Epidermal melanocyte (primary cell): ENCODE results near the gene ATP2A1.
A peak's percentile ranks its signal among the peaks of the same experiment; 100 is the strongest.
"Not testable (repeated sequence)": the region's sequence is repeated elsewhere in the genome, so short reads cannot be mapped to it uniquely, and the experiment has no call there.

Experiments used
- DNase-seq: peaks from one replicate; pipeline ENCODE4 v3.0.0; 2011; ENCODE audit warnings: low spot score; ENCODE audit not compliant: insufficient read length

Gene ATP2A1

DNA sequence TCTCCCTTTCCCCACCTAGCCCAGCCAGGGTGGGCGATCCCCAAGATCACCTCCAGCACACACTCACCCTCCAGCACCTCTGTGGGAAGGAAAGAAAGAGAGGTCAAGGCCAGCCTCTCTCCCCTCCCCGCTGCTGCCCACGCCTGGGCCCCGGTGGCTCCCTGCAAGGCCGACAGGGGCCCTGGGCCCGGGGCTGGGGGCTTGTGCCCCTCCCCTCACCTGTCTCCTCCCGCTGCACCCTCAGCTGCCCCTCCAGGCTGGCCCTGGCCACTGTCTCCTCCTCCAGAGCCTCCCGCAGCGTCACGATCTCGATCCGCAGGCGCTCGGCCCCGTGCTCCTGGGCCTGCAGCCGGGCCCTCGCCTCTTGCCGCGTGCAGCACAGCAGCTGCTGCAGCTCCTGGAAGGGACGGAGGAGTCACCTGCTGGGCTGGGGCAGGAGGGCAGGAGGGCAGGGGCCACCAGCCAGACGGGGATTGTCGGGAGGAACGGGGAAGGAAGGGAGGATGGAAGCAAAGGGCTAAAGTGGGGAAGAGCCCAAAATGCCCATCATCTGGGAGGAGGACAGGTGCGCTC, 27.6 kb downstream of the ATP2A1 start:
- no peak for DNase-seq

DNA sequence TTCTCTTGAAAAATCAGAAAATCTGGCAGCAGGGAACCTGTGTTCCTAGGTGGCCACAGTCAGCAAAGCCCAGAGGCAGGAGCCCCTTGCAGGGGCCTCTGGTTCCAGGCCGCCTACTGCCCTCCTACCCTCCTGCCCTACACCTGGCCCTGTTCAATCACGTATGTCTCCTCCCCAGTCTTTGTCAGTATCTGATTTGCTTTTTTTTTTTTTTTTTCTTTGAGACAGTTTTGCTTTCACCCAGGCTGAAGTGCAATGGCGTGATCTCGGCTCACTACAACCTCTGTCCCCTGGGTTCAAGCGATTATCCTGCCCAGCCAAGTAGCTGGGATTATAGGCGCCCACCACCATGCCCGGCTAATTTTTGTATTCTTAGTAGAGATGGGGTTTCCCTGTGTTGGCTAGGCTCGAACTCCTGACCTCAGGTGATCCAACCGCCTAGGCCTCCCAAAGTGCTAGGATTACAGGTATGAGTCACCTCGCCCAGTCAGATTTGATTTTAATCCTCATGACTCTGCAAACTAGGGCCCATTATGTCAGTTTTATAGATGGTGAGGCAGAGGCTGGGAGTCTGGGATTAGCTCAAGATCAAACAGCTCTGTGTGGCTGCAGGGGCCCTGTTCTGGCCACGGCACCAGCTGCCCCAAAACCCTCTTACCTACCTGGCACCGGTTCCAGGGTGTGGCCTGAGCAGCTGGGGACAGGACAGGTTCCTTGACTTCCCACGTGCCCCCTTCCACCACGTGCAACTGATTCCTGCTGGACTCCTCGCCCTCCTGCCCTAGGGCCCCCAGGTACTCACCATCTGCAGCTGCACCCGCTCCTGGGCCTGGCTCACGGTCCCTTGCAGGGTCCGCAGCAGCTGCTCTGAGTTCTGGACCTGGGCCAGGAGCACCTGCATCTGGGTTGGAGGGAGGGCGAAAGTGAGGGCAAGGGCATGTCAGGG, 32.1 kb downstream of the ATP2A1 start:
- no peak for DNase-seq

DNA sequence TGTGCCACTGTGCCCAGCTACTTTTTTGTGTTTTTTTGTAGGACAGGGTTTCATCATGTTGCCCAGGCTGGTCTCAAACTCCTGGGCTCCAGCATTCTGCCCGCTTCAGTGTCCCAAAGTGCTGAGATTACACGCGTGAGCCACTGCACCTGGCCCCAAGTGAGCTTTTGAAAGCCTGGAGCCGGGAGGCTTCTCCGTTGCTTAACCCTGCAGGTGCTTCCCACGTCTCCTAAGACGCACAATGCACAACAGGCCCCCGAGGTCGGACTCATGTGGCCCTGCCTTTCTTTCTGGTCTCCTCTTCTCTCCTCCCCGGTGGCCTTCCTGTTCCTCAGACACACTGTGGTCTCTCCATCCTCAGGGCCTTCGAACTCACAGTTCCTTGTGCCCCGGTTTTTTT, 34.3 kb downstream of the ATP2A1 start:
- no peak for DNase-seq

DNA sequence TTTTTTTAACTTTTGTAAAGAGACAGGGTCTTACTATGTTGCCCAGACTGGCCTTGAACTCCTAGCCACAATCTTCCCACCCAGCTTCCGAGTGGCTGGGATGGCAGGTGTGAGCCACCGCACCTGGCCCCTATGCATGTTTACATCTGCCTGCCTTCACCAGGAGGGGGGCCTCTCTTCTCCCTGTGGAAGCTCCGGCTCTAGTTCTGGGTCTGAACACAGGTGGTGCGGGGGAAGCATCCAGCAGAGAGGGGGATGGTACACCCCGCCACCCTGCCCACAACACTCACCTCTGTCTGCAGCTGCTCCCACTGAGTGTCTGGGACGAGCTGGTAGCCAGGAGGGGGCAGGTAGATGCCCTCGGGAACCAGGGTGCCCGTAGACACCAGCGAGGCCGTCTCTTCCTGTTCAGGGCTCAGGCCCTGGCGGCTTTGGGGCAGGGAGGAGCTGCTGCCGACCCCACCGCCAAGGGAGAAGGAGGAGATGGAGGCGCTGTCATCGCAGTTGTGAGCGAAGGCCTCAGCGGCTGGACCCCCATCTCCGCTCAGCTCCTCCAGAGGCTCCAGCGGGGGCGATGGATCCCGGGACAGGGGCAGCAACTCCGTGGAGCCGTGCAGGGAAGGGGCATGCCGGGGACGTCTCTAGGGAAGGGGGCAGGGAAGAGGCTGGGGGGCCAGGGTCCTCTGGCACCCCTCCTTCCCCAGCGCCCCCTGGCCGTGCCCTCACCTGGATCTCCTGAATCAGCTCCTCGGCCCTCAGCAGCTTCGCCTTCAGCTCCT, 35.8 kb downstream of the ATP2A1 start:
- DNase-seq = no peak

DNA sequence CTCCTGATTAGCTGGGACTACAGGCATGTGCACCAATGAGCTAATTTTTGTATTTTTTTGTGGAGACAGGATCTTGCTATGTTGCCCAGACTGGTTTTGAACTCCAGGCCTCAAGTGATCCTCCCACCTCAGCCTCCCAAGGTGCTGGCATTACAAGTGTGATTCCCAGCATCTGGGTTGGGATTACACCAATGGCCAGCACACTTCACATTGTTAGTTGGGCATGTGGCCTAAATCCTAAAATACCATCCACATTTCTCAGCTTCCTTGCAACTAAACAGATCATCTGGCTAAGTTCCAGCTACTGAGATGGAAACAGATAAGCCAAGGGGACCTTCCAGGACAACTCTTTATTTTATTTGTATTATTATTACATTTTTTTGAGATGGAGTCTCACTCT, 36.9 kb downstream of the ATP2A1 start:
- no peak for DNase-seq

DNA sequence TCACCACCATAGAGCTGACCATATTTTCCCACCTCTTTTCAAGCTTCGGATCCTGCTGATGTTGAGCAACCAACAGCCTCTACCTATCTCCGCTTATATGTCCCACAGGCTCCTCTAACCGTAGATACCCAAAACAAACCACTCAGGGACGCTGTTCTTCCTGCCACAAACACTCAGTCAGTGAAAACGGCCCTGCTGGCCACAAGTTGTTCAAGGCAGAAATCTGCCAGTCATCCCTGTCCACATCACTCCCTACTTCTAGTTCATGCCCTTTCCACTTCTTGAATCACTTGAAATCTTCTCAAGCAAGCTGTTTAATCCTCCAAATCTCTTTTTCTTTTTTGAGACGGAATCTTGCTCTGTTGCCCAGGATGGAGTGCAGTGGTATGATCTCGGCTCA, 38.8 kb downstream of the ATP2A1 start:
- DNase-seq = no peak

DNA sequence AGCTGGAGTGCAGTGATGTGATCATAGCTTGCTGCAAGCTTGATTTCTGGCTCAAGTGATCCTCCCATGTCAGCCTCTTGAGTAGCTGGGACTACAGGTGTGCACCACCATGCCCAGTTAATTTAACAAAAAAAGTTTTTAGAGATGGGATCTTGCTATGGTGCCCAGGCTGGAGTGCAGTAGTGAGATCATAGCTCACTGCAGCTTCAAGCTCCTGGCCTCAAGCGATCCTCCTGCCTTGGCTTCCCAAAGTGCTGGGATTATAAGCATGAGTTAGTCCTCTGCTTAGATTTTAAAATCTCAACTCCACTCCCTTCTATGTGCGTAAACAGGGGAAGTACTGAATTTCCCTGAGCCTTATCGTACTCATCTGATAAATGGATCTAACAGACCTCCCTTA, 40.4 kb downstream of the ATP2A1 start:
- DNase-seq = no peak

DNA sequence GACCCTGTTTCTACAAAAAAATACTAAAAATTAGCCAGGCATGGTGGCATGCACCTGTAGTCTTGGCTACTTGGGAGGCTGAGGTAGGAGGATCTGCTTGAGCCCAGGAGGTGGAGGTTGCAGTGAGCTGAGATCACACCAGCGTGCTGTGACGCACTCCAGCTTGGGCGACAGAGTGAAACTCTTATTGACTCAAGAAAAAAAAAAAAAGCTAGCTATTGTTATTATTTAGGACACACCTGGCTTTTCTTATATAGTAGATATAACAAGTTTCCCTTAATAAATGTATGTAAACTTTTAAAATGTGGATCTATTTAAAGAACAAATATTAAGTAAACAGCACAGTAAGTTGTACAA, 44.9 kb downstream of the ATP2A1 start:
- no peak for DNase-seq

DNA sequence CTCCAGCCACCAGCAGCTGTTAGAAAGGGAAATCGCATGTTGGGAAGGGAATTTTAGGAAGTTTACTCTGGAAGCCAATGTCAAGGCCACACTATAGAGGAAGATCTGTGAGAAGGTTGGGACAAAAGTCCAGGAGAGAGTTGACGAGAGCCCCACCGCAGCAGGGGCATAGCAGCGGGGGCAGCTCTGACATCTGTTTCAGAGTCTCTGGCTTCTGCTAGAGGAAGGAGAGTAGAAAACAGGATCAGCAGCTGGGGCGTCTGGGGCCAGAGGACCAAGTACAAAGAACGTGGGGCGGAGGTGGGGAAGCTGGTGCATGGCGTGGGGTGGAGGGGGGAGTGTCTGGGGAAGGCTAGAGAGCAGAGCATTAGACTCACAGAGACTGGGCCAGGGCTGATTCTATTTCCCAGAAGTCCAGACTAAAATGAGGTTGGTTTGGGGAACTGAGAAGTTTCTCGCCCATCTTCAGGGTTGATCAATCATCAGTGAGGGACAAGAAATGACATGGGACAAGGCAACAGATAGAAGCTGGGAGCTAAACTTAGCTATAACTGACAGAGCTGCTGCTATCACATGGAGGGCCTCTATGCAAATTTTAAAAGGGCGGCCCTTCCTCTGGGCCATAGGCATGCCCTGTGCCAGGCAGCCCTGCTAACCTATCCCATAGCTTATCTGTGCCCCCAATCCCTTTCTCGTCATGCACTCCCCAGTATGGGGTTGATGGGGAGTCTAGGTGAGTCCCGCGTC, 45.5 kb downstream of the ATP2A1 start:
- no peak for DNase-seq

DNA sequence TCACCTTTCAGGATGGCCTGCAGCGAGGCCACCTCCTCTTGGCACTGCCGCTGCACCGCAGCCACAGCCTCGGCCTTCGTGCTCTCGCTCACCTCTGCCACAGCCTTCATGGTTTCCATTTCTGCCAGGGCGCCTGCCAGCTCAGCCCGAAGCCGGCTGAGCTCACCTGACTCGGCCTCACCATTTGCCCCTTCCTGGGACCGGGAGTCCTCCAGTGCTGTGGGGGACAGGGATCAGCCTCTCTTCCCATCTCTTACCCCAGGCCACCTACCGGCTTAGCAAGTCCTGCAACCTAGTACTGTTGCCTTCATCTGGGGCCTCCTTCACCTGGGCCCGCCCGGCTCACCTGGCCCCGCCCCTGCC, 46.1 kb downstream of the ATP2A1 start:
- DNase-seq = no peak

DNA sequence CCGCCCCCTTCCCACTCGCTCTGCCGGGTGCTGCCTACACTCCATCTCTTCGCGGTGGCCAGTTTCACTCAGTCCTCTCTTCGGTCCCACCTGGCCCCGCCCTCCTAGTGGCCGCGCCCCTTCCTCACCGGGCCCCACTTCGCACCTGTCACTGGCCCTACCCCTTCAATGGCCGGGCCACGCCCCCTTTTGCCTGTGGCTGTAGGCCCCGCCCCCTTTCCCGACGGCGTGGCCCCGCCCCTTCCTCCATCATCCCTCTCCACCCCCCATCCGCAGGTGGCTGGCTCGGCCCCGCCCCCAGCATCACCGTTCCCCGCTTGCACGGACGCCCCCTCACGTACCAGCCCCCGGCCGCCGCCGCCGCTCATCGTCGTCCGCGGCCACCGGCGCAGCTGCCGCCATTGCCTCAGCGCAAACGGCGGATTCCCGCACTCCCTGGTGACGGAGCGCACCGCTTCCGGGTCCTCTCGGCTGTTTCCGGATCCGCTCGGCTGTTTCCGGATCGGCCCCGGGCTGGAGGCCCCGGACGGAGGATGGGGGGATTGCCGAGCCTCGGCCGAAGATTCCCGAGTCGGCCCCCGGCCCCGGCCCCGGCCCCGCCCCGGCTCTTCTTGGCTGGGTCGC, 46.6 kb downstream of the ATP2A1 start, which contains the start of gene RABEP2:
RABEP2 (minus strand) TSS at position 477 of the 624 bp plus-strand sequence; CDS start at position 402, 75 bp downstream.
- DNase-seq = peak; percentile 100

DNA sequence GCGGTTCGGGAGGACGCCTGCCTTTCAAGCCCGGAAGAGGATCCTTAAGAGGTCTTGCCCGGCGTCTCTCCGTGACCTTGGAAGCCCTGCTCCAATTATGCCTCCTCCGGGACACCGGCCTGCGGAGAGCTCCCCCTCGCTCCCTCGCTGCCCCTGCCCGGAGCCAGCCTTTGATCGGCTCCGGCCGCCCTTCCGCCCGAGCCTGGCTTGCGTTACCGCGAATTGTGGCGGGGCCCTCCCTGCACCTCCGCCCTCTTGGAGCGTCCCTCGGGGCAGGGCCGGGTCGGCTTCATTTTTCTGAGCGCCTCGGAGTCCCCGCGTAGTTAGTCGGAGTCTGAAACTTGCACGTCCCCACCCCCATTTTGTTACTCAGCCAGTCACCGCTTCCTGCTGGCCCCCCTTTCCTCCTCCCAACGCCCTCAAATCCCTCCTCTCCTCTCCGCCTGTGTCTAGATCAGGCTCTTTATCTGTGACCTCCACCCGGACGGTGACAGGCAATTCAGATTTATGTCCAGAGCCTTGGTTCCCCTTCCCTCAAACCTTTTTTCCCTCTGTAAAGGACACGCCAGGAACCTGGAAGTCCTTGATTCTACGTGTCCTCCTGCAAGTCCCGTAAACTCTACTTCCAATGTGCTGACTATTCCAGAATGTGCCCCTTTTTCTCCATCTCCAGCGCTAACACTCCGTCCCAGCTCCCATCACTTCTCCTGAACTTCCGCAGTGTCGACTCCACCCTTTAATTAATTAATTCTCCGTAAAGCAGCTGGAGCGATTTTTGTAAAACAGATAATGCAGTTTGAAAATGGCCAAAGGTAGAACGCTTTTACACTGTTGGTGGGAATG, 47.3 kb downstream of the ATP2A1 start:
- peak; percentile 58 for DNase-seq

DNA sequence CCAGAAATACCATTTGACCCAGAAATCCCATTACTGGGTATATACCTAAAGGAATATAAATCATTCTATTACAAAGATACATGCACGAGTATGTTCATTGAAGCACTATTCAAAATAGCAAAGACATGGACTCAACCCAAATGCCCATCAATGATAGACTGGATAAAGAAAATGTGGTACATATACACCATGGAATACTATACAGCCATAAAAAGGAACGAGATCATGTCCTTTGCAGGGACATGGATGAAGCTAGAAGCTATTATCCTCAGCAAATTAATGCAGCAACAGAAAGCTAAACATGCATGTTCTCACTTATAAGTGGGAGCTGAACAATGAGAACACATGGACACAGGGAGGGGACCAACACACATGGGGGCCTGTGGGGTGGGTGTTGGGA, 48.0 kb downstream of the ATP2A1 start:
- DNase-seq = not testable (repeated sequence)

DNA sequence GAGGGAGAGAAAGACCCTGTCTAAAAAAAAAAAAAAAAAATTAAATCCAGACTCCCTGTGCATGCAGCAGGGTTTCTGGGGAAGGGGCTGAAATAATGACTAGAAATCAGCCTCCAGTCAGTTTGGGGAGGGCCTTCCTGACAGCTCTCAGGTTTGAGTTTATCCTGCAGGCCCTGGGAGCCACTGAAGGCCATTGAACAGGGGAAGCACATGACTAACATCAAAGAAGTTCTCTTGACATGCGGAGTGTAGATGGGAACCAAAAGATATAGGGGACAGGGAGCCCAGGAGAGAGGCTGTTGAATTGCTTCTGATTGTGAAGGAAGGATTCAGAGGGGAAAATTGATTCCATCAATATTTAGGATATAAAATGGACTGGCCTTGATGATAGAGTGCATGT, 49.5 kb downstream of the ATP2A1 start:
- no peak for DNase-seq

DNA sequence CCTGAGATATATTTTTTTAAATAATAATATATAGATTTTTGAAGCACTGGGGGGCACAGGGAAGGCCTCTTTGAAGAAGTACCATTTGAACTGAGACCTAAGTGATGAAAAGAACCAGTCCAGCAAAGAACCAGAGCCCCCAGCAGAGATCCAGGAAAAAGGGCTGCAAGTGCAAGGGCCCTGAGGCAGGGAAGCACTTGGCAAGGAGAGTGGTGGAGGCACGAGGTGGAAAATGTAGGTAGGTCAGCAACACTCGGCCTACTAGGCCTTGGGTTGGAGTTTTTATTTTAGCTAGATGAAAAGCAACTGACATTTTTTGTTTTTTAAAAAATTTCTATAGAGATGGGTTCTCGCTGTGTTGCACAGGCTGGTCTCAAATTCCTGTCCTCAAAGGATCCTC, 51.9 kb downstream of the ATP2A1 start:
- DNase-seq = no peak

DNA sequence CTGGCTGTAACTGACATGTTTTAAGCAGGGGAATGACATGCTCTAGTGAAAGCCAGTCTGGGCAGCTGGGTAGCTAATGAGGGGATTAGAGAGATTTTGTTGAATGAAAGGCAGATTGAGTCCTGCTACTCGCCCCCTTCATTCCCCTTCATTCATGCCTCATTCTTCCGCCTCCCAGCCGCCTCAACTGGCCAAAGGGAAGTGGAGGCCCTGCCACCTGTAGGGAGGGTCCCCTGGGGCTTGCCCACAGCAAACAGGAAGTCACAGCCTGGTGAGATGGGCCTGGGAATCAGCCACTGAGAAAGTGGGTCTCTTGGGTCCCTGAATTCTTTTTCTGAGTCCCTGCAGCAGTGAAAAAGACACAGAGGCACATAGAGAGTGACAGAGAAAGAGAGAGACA, 52.4 kb downstream of the ATP2A1 start:
- DNase-seq = no peak

DNA sequence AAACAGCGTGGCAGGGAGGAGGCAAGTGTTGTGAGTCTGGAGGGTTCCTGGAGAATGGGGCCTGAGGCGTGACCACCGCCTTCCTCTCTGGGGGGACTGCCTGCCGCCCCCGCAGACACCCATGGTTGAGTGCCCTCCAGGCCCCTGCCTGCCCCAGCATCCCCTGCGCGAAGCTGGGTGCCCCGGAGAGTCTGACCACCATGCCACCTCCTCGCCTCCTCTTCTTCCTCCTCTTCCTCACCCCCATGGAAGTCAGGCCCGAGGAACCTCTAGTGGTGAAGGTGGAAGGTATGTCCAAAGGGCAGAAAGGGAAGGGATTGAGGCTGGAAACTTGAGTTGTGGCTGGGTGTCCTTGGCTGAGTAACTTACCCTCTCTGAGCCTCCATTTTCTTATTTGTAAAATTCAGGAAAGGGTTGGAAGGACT, 53.5 kb downstream of the ATP2A1 start, which contains the start of gene CD19:
CD19 (plus strand) TSS at position 171 of the 425 bp plus-strand sequence; CDS start at position 201, 30 bp downstream.
- no peak for DNase-seq

DNA sequence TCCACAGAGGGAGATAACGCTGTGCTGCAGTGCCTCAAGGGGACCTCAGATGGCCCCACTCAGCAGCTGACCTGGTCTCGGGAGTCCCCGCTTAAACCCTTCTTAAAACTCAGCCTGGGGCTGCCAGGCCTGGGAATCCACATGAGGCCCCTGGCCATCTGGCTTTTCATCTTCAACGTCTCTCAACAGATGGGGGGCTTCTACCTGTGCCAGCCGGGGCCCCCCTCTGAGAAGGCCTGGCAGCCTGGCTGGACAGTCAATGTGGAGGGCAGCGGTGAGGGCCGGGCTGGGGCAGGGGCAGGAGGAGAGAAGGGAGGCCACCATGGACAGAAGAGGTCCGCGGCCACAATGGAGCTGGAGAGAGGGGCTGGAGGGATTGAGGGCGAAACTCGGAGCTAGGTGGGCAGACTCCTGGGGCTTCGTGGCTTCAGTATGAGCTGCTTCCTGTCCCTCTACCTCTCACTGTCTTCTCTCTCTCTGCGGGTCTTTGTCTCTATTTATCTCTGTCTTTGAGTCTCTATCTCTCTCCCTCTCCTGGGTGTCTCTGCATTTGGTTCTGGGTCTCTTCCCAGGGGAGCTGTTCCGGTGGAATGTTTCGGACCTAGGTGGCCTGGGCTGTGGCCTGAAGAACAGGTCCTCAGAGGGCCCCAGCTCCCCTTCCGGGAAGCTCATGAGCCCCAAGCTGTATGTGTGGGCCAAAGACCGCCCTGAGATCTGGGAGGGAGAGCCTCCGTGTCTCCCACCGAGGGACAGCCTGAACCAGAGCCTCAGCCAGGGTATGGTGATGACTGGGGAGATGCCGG, 54.3 kb downstream of the ATP2A1 start:
- DNase-seq = no peak

DNA sequence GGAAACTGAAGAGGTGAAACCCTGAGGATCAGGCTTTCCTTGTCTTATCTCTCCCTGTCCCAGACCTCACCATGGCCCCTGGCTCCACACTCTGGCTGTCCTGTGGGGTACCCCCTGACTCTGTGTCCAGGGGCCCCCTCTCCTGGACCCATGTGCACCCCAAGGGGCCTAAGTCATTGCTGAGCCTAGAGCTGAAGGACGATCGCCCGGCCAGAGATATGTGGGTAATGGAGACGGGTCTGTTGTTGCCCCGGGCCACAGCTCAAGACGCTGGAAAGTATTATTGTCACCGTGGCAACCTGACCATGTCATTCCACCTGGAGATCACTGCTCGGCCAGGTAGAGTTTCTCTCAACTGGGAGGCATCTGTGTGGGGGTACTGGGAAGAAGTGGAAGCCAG, 54.9 kb downstream of the ATP2A1 start:
- no peak for DNase-seq
